ENCODE measurements around the gene HBZ.
"Not testable (repeated sequence)": the region's sequence is repeated elsewhere in the genome, so short reads cannot be mapped to it uniquely, and the experiment has no call there.

HBZ gene

DNA sequence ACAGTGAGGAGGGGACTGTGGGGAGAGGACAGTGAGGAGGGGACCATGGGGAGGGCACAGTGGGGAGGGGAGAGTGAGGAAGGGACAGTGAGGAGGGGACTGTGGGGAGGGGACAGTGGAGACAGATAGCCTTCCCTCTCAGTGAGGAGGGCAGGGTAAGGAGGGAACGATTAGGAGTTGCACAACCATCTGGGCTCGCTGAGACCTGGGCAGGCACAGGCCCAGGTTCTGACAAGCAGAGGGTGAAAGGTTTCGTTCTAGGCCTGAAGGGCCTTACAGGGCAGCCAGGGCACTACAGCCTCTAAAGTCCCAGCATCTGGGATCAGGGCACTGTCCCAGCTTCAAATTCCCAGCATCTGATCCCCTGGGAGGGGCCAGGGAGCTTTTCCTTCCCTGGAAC lies 11.3 kb downstream of the HBZ start:
- not testable (repeated sequence) for H3K4me3 ChIP-seq (ENCODE audit: low read length); H3K9me3 ChIP-seq (ENCODE audit: low read length)
- H3K27me3 ChIP-seq (ENCODE audit: insufficient read depth, low read length), result peaks cover 61% of the 10 kb centered on the region

GRCh38 chr16:164134-164823 lies 11.8 kb downstream of the HBZ start:
- not testable (repeated sequence) for H3K9me3 ChIP-seq (ENCODE audit: low read length); H3K4me3 ChIP-seq (ENCODE audit: low read length); H2AFZ ChIP-seq (ENCODE audit: low read depth, low read length); H3K36me3 ChIP-seq (ENCODE audit: insufficient read depth, low read length); H3K4me1 ChIP-seq (ENCODE audit: insufficient read depth, low read length)
- peaks cover 64% of the 10 kb centered on the region for H3K27me3 ChIP-seq (ENCODE audit: insufficient read depth, low read length)

More for the DNA sequence above, 11.3 kb downstream of the HBZ start:
- not testable (repeated sequence) for H2AFZ ChIP-seq (ENCODE audit: low read depth, low read length); H3K36me3 ChIP-seq (ENCODE audit: insufficient read depth, low read length); H3K4me1 ChIP-seq (ENCODE audit: insufficient read depth, low read length)

- Histone ChIP-seq H3K4me3 (ENCODE audit: low read length) (no peak overlapping the region), H3K27me3 (ENCODE audit: insufficient read depth, low read length) (peaks cover 65% of the 10 kb centered on the region)
Observed at GRCh38 chr16:164827-165538, 12.5 kb downstream of the HBZ start.

DNA sequence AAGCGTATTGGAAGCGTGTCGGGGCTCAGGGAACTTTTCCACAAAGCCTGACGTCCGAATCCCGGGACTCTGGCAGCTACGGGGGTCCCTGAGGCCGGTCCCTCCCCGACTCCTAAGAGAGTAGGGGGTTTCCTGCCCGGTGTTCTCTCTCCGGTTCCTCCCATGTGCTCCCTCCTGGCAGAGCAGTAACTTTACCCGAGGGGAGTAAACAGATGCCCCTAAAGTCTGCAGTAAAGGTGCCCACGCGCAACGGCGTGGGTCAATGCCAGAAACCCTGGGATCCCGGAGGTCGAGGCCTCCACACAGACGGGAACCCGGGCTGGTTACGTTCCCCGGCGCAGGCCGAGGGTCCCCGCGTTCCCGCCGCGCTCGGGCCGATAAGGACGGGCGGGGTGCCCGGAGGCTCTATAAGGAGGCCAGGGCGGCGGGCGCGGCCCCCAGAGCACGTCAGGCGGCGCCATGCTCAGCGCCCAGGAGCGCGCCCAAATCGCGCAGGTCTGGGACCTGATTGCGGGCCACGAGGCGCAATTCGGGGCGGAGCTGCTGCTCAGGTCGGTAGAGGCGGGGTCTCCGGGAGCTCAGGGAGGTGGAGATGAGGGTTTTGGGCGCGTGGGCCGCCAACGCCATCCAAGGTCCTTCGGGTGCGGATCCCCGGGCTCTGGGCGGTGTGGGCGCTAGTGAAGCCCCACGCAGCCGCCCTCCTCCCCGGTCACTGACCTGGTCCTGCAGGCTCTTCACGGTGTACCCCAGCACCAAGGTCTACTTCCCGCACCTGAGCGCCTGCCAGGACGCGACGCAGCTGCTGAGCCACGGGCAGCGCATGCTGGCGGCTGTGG lies 13.3 kb downstream of the HBZ start, which contains the start of gene HBM:
Gene HBM (plus strand): TSS at position 440 of the 836 bp plus-strand sequence. CDS start 20 bp downstream, at position 460.
- Histone ChIP-seq H3K9me3 (ENCODE audit: low read length) (peaks cover 3% of the 10 kb centered on the region), H2AFZ (ENCODE audit: low read depth, low read length) (no peak within 1 kb of the TSS), H3K4me1 (ENCODE audit: insufficient read depth, low read length) (peaks cover 7% of the 10 kb centered on the region), H3K27me3 (ENCODE audit: insufficient read depth, low read length) (peaks cover 69% of the 10 kb centered on the region), H3K36me3 (ENCODE audit: insufficient read depth, low read length) (no peaks in the 10 kb centered on the region), H3K4me3 (ENCODE audit: low read length) (no peak within 1 kb of the TSS)

More at GRCh38 chr16:164827-165538, 12.5 kb downstream of the HBZ start:
- Histone ChIP-seq H3K9me3 (ENCODE audit: low read length) (peaks cover 3% of the 10 kb centered on the region), H3K4me1 (ENCODE audit: insufficient read depth, low read length) (peaks cover 7% of the 10 kb centered on the region), H2AFZ (ENCODE audit: low read depth, low read length) (no peak overlapping the region), H3K36me3 (ENCODE audit: insufficient read depth, low read length) (no peaks in the 10 kb centered on the region)

DNA sequence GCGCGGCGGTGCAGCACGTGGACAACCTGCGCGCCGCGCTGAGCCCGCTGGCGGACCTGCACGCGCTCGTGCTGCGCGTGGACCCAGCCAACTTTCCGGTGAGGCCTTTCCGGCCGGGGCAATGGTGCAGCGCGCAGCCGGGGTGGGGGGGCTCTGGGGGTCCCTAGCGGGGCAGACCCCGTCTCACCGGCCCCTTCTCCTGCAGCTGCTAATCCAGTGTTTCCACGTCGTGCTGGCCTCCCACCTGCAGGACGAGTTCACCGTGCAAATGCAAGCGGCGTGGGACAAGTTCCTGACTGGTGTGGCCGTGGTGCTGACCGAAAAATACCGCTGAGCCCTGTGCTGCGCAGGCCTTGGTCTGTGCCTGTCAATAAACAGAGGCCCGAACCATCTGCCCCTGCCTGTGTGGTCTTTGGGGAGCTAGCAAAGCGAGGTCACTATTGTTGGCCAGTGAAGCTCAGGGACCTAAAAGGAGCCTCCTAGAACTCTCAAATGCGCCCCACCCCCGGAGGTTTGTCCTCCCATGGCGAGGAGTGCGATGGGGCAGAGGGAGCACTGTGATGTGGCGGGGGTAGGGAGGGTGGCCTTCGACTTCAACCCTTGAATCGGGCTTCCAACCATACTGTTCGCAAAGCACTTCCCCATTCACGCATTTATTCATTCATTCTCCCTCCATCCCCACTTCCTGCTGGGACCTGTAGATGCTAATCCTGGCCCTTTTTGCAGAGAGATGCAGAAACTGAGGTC lies 14.1 kb downstream of the HBZ start:
- no peak overlapping the region for H2AFZ ChIP-seq (ENCODE audit: low read depth, low read length)
- H3K27me3 ChIP-seq (ENCODE audit: insufficient read depth, low read length), result peaks cover 67% of the 10 kb centered on the region
- H3K4me1 ChIP-seq (ENCODE audit: insufficient read depth, low read length), result peaks cover 7% of the 10 kb centered on the region
- H3K9me3 ChIP-seq (ENCODE audit: low read length), result peaks cover 3% of the 10 kb centered on the region
- no peak overlapping the region for H3K4me3 ChIP-seq (ENCODE audit: low read length)
- H3K36me3 ChIP-seq (ENCODE audit: insufficient read depth, low read length), result no peaks in the 10 kb centered on the region

GRCh38 chr16:167122-167690 lies 14.8 kb downstream of the HBZ start:
- peaks cover 7% of the 10 kb centered on the region for H3K4me1 ChIP-seq (ENCODE audit: insufficient read depth, low read length)
- no peak overlapping the region for H2AFZ ChIP-seq (ENCODE audit: low read depth, low read length)
- H3K4me3 ChIP-seq (ENCODE audit: low read length), result no peak overlapping the region
- peaks cover 3% of the 10 kb centered on the region for H3K9me3 ChIP-seq (ENCODE audit: low read length)
- H3K36me3 ChIP-seq (ENCODE audit: insufficient read depth, low read length), result no peaks in the 10 kb centered on the region
- peaks cover 69% of the 10 kb centered on the region for H3K27me3 ChIP-seq (ENCODE audit: insufficient read depth, low read length)

DNA sequence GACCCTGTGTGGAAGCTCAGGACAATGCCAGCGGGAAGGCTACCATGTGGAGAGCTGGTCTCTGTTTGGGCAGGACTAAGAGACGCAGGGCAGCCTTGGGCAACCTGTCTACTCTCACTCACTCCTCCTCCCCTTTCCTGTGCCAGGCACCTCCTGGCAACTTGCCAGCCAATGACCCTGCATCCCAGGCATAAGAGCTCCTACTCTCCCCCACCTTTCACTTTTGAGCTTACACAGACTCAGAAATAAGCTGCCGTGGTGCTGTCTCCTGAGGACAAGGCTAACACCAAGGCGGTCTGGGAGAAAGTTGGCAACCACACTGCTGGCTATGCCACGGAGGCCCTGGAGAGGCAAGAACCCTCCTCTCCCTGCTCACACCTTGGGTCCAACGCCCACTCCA lies 16.0 kb downstream of the HBZ start:
- H3K4me3 ChIP-seq (ENCODE audit: low read length), result no peak overlapping the region
- H3K36me3 ChIP-seq (ENCODE audit: insufficient read depth, low read length), result no peaks in the 10 kb centered on the region
- H3K9me3 ChIP-seq (ENCODE audit: low read length), result no peaks in the 10 kb centered on the region
- peaks cover 66% of the 10 kb centered on the region for H3K27me3 ChIP-seq (ENCODE audit: insufficient read depth, low read length)
- H3K4me1 ChIP-seq (ENCODE audit: insufficient read depth, low read length), result peaks cover 7% of the 10 kb centered on the region
- H2AFZ ChIP-seq (ENCODE audit: low read depth, low read length), result no peak overlapping the region

- H3K27me3 ChIP-seq (ENCODE audit: insufficient read depth, low read length), result peaks cover 66% of the 10 kb centered on the region
Observed at GRCh38 chr16:169014-169413, 16.6 kb downstream of the HBZ start.

GRCh38 chr16:170088-170507 lies 17.7 kb downstream of the HBZ start:
- H3K27me3 ChIP-seq (ENCODE audit: insufficient read depth, low read length), result peaks cover 72% of the 10 kb centered on the region
- not testable (repeated sequence) for H3K9me3 ChIP-seq (ENCODE audit: low read length); H2AFZ ChIP-seq (ENCODE audit: low read depth, low read length); H3K36me3 ChIP-seq (ENCODE audit: insufficient read depth, low read length); H3K4me3 ChIP-seq (ENCODE audit: low read length); H3K4me1 ChIP-seq (ENCODE audit: insufficient read depth, low read length)

More at GRCh38 chr16:169014-169413, 16.6 kb downstream of the HBZ start:
- no peak overlapping the region for H2AFZ ChIP-seq (ENCODE audit: low read depth, low read length)
- peaks cover 7% of the 10 kb centered on the region for H3K4me1 ChIP-seq (ENCODE audit: insufficient read depth, low read length)
- no peaks in the 10 kb centered on the region for H3K9me3 ChIP-seq (ENCODE audit: low read length)
- no peaks in the 10 kb centered on the region for H3K36me3 ChIP-seq (ENCODE audit: insufficient read depth, low read length)
- H3K4me3 ChIP-seq (ENCODE audit: low read length), result no peak overlapping the region

DNA sequence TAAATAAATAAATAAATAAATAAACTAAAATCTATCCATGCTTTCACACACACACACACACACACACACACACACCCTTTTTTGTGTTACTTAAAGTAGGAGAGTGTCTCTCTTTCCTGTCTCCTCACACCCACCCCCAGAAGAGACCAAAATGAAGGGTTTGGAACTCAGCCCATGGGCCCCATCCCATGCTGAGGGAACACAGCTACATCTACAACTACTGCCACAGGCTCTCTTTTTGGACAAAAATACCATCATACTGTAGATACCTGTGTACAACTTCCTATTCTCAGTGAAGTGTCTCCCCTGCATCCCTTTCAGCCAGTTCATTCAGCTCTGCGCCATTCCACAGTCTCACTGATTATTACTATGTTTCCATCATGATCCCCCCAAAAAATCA lies 18.3 kb downstream of the HBZ start:
- H3K4me1 ChIP-seq (ENCODE audit: insufficient read depth, low read length), result peaks cover 4% of the 10 kb centered on the region
- no peak overlapping the region for H2AFZ ChIP-seq (ENCODE audit: low read depth, low read length)
- no peaks in the 10 kb centered on the region for H3K9me3 ChIP-seq (ENCODE audit: low read length)
- H3K4me3 ChIP-seq (ENCODE audit: low read length), result no peak overlapping the region
- H3K27me3 ChIP-seq (ENCODE audit: insufficient read depth, low read length), result peaks cover 71% of the 10 kb centered on the region
- no peaks in the 10 kb centered on the region for H3K36me3 ChIP-seq (ENCODE audit: insufficient read depth, low read length)

GRCh38 chr16:172374-172941 lies 20.0 kb downstream of the HBZ start, which contains the start of gene HBA2:
Gene HBA2 (plus strand): TSS chr16:172876. CDS start chr16:172913, 37 bp downstream.
- H3K27me3 ChIP-seq (ENCODE audit: insufficient read depth, low read length), result peaks cover 60% of the 10 kb centered on the region
- H2AFZ ChIP-seq (ENCODE audit: low read depth, low read length); H3K4me3 ChIP-seq (ENCODE audit: low read length); H3K9me3 ChIP-seq (ENCODE audit: low read length); H3K4me1 ChIP-seq (ENCODE audit: insufficient read depth, low read length); H3K36me3 ChIP-seq (ENCODE audit: insufficient read depth, low read length): not testable (repeated sequence)
